SK-N-SH (cell line): ENCODE results near the gene COL5A2. TPM values are rescaled to one million over a fixed set of nuclear protein-coding genes. Genes with fewer than 3 reads are reported as not detected.

Experiments used
- CTCF ChIA-PET: fragments of 300-600, 350-600 bp; formaldehyde crosslinking; extraction: SDS; loops from one replicate; lab custom pipeline; 2021; lab: Yijun Ruan, JAX
- POLR2A ChIA-PET: fragments of 350-600 bp; sonication (Branson Sonifier 250); formaldehyde crosslinking; extraction: SDS; loops from one replicate; lab custom pipeline; 2020; ENCODE audit warnings: antibody characterized with exemption, inconsistent platforms; lab: Yijun Ruan, JAX
- DNase-seq: peaks from one replicate; pipeline ENCODE4 v3.0.0; 2012
- H2AFZ ChIP-seq: fragments of 200-600 bp; sonication (generic); 2 replicates; pipeline ENCODE4 v1.8.1; 2016; ENCODE audit warnings: antibody characterized with exemption, mild to moderate bottlenecking, low read depth
- H3F3A ChIP-seq: fragments of 200-600 bp; sonication (generic); replicated peaks from 2 replicates; pipeline ENCODE3; 2016; ENCODE audit warnings: antibody characterized with exemption, mild to moderate bottlenecking; ENCODE audit not compliant: insufficient read depth
- H3K27ac ChIP-seq, 2 experiments: fragments of 200-500 bp in 1 of 2; fragments of 200-600 bp in 1 of 2; sonication (Bioruptor generic) in 1 of 2; sonication (generic), shearing (Covaris generic) in 1 of 2; 2 replicates each; pipeline versions ENCODE4 v1.5.1 to v1.6.1; 2014 to 2016; ENCODE audit warnings: low read depth in 2 of 2, inconsistent platforms in 1 of 2, low read length in 1 of 2, mild to moderate bottlenecking in 1 of 2, mixed read lengths in 1 of 2
- H3K27me3 ChIP-seq: fragments of 200-600 bp; sonication (generic), shearing (Covaris generic); 2 replicates; pipeline ENCODE4 v1.6.1; 2016; ENCODE audit warnings: mixed run types; ENCODE audit not compliant: insufficient read depth
- H3K36me3 ChIP-seq, 2 experiments: fragments of 200-500 bp in 1 of 2; fragments of 200-600 bp in 1 of 2; sonication (Bioruptor generic) in 1 of 2; sonication (generic) in 1 of 2; replicated peaks in 1 of 2; 2 replicates each; pipeline versions ENCODE3 to v1.5.1; 2014 to 2016; ENCODE audit warnings: low read length in 1 of 2, mild to moderate bottlenecking in 1 of 2; ENCODE audit not compliant: insufficient read depth in 2 of 2, control insufficient read depth in 1 of 2
- H3K4me1 ChIP-seq, 2 experiments: fragments of 200-500 bp in 1 of 2; fragments of 200-600 bp in 1 of 2; sonication (Bioruptor generic) in 1 of 2; sonication (generic), shearing (Covaris generic) in 1 of 2; 2 replicates each; pipeline versions ENCODE4 v1.5.1 to v1.6.1; 2014 to 2016; ENCODE audit warnings: low read depth in 1 of 2, low read length in 1 of 2, mixed run types in 1 of 2; ENCODE audit not compliant: insufficient read depth in 2 of 2, control insufficient read depth in 1 of 2
- H3K4me2 ChIP-seq: fragments of 200-600 bp; sonication (generic), shearing (Covaris generic); 2 replicates; pipeline ENCODE4 v1.6.1; 2017; ENCODE audit warnings: mixed run types
- H3K4me3 ChIP-seq, 2 experiments: fragments of 200-500 bp in 1 of 2; fragments of 200-600 bp in 1 of 2; sonication (Bioruptor generic) in 1 of 2; sonication (generic), shearing (Covaris generic) in 1 of 2; 2 replicates each; pipeline versions ENCODE4 v1.5.1 to v1.8.1; 2014 to 2016; ENCODE audit warnings: low read depth in 2 of 2, inconsistent platforms in 1 of 2, low read length in 1 of 2, mild to moderate bottlenecking in 1 of 2, mixed read lengths in 1 of 2, moderate library complexity in 1 of 2
- H3K79me2 ChIP-seq: fragments of 200-600 bp; sonication (generic); 2 replicates; pipeline ENCODE4 v1.8.1; 2017; ENCODE audit warnings: mild to moderate bottlenecking; ENCODE audit not compliant: insufficient read depth
- H3K9ac ChIP-seq: fragments of 200-600 bp; sonication (generic); 2 replicates; pipeline ENCODE4 v1.6.1; 2017; ENCODE audit warnings: mixed run types
- H3K9me2 ChIP-seq: fragments of 200-600 bp; sonication (generic); 2 replicates; pipeline ENCODE4 v1.6.1; 2017; ENCODE audit warnings: mixed run types
- H3K9me3 ChIP-seq: fragments of 200-600 bp; sonication (generic); 2 replicates; pipeline ENCODE4 v1.6.1; 2017; ENCODE audit warnings: mixed run types, mild to moderate bottlenecking, moderate library complexity
- H4K20me1 ChIP-seq: fragments of 200-600 bp; sonication (generic); 2 replicates; pipeline ENCODE4 v1.6.1; 2017; ENCODE audit warnings: mild to moderate bottlenecking, mixed run types; ENCODE audit not compliant: insufficient read depth
- EP300 ChIP-seq, 2 experiments: IDR thresholded peaks; 2 replicates each; pipeline versions ENCODE4 v1.4.0 to v1.6.1; 2012; ENCODE audit warnings: borderline replicate concordance in 1 of 2, low read depth in 1 of 2, low read length in 1 of 2
- EZH2phosphoT487 ChIP-seq: fragments of 200-600 bp; sonication (generic); IDR thresholded peaks from 2 replicates; pipeline ENCODE4 v1.6.1; 2017; ENCODE audit warnings: low read depth, mixed run types, mild to moderate bottlenecking, antibody characterized with exemption, moderate library complexity, borderline replicate concordance
- FOXJ3 ChIP-seq: sonication (generic); formaldehyde crosslinking; IDR thresholded peaks from 2 replicates; pipeline ENCODE4 v1.5.1; 2020; ENCODE audit warnings: mild to moderate bottlenecking, missing genetic modification reagents
- GATA2 ChIP-seq: sonication (generic); formaldehyde crosslinking; IDR thresholded peaks from 2 replicates; pipeline ENCODE4 v1.5.0; 2020; ENCODE audit warnings: mild to moderate bottlenecking, missing genetic modification reagents
- IRF3 ChIP-seq: fragments of 150-350 bp; IDR thresholded peaks from 2 replicates; pipeline ENCODE4 v1.6.1; 2016; ENCODE audit warnings: mild to moderate bottlenecking, low read depth, low read length
- JUND ChIP-seq: IDR thresholded peaks from 2 replicates; pipeline ENCODE4 v1.4.0; 2012
- MAX ChIP-seq: IDR thresholded peaks from 2 replicates; pipeline ENCODE4 v1.4.0; 2012; ENCODE audit warnings: low read depth
- NFIC ChIP-seq: IDR thresholded peaks from 2 replicates; pipeline ENCODE4 v1.4.0; 2012; ENCODE audit warnings: borderline replicate concordance
- PBX3 ChIP-seq: IDR thresholded peaks from 2 replicates; pipeline ENCODE4; 2012
- POLR2AphosphoS5 ChIP-seq: IDR thresholded peaks from 2 replicates; pipeline ENCODE4 v1.6.1; 2012; ENCODE audit warnings: low read depth, low read length
- RAD21 ChIP-seq: IDR thresholded peaks from 2 replicates; pipeline ENCODE4 v1.6.1; 2012; ENCODE audit warnings: mild to moderate bottlenecking, low read length
- REST ChIP-seq: IDR thresholded peaks from 2 replicates; pipeline ENCODE4 v1.6.1; 2012; ENCODE audit warnings: mild to moderate bottlenecking, low read depth, low read length, moderate library complexity
- RFX5 ChIP-seq: IDR thresholded peaks from 2 replicates; pipeline ENCODE4 v1.6.1; 2012; ENCODE audit warnings: mild to moderate bottlenecking, improper control_type of control experiment, low read length
- RXRA ChIP-seq: IDR thresholded peaks from 2 replicates; pipeline ENCODE4 v1.4.0; 2012; ENCODE audit warnings: low read depth, mild to moderate bottlenecking, borderline replicate concordance
- SIN3A ChIP-seq: IDR thresholded peaks from 2 replicates; pipeline ENCODE4 v1.6.1; 2012; ENCODE audit warnings: low read depth, mild to moderate bottlenecking, low read length, moderate library complexity, borderline replicate concordance
- TCF12 ChIP-seq: IDR thresholded peaks from 2 replicates; pipeline ENCODE4 v1.4.0; 2012
- TEAD4 ChIP-seq: IDR thresholded peaks from 2 replicates; pipeline ENCODE4 v1.4.0; 2012; ENCODE audit warnings: mild to moderate bottlenecking, borderline replicate concordance; ENCODE audit not compliant: insufficient read depth
- USF1 ChIP-seq: IDR thresholded peaks from 2 replicates; pipeline ENCODE4 v1.4.0; 2012; ENCODE audit warnings: low read depth, borderline replicate concordance
- USF2 ChIP-seq: fragments of 150-350 bp; IDR thresholded peaks from 2 replicates; pipeline ENCODE4 v1.6.1; 2017; ENCODE audit warnings: antibody characterized with exemption, low read length, low read depth, borderline replicate concordance
- YY1 ChIP-seq: IDR thresholded peaks from 2 replicates; pipeline ENCODE4 v1.4.0; 2012; ENCODE audit warnings: low read depth, mild to moderate bottlenecking
- WGBS: methylation state at CpG from one replicate; pipeline ENCODE4 v1.1.6; 2017; ENCODE audit warnings: low lambda C conversion rate; 5-methylcytosine and 5-hydroxymethylcytosine counted together
- polyA plus RNA-seq, 3 experiments: library from polyadenylated mRNA; depleted of rRNA; stranded (reverse); fragments of >200 nt; gene quantifications; 2 replicates each; pipeline ENCODE4 v1.2.3, GENCODE V29; 2012

The COL5A2 gene
- 18.7 and 20.4 TPM in 2 replicates for polyA plus RNA-seq (2012; rRNA removed)
- polyA plus RNA-seq (2012; cell fraction: cytosol; rRNA removed), result 14.9 and 20.2 TPM in 2 replicates
- 18.2 and 26.5 TPM in 2 replicates for polyA plus RNA-seq (2012; cell fraction: nucleus; rRNA removed)

GRCh38 chr2:189179570-189179950 is at the start of gene COL5A2:
TSS of gene COL5A2 (minus strand) at chr2:189179761. CDS start at chr2:189179604, 157 bp downstream.
- DNase-seq, result no peak
- Histone ChIP-seq H3F3A (no peaks in the 10 kb centered on the region), H3K9me2 (no peaks in the 10 kb centered on the region), H3K27ac (peak within 1 kb of the TSS; percentile 51 to 77), H3K27me3 (no peaks in the 10 kb centered on the region), H3K9me3 (no peaks in the 10 kb centered on the region), H3K9ac (peak within 1 kb of the TSS; percentile 43; the same call in 1 of the 2 replicates), H3K4me2 (no peak within 1 kb of the TSS), H3K4me3 (peak within 1 kb of the TSS in 1 of 2 experiments; percentile 42; a peak in 1 of 4 replicates), H2AFZ (peak within 1 kb of the TSS; percentile 29), H3K36me3 (no peaks in the 10 kb centered on the region), H4K20me1 (no peaks in the 10 kb centered on the region), H3K4me1 (peaks cover 0 to 15% of the 10 kb centered on the region in 2 experiments; a peak in 2 of 4 replicates), H3K79me2 (no peaks in the 10 kb centered on the region; the same call in 1 of the 2 replicates)
- 90% methylated on average over 6 of the region's 6 CpGs for WGBS
- ChIA-PET CTCF (no interaction called here), POLR2A (no interaction called here)
- TF ChIP-seq REST, result peak; percentile 64; the same call in 1 of the 2 replicates
- no peak for TF ChIP-seq EP300 (IDR thresholded peaks at IDR 0.05; ENCODE audit: borderline replicate concordance in 1 of 2, low read depth in 1 of 2, low read length in 1 of 2)
- no peak for TF ChIP-seq USF2
- TF ChIP-seq RXRA, result no peak
- no peak for TF ChIP-seq IRF3
- no peak for TF ChIP-seq NFIC
- no peak for TF ChIP-seq YY1

GRCh38 chr2:189226017-189226416 is 46.5 kb upstream of the COL5A2 start:
- H2AFZ ChIP-seq, result no peak overlapping the region
- peaks cover 8 to 17% of the 10 kb centered on the region in 2 experiments; a peak in 3 of 4 replicates for H3K4me1 ChIP-seq
- no peak for DNase-seq
- H3K9ac ChIP-seq, result no peak overlapping the region
- no peak overlapping the region for H3K4me3 ChIP-seq
- peaks cover 27% of the 10 kb centered on the region for H3F3A ChIP-seq
- no peak overlapping the region for H3K4me2 ChIP-seq
- ChIA-PET CTCF (interaction anchor here (0.7 to 0.8 kb wide), 2 partner anchors 8 to 26 kb away, joined by 3 to 4 read pairs; no protein-coding TSS in a partner anchor), POLR2A (no interaction called here)
- 68% methylated on average over 1 of the region's 1 CpG for WGBS
- H3K27ac ChIP-seq, result no peak overlapping the region
- no peaks in the 10 kb centered on the region for H3K27me3 ChIP-seq
- H3K79me2 ChIP-seq, result no peaks in the 10 kb centered on the region
- H3K36me3 ChIP-seq, result no peaks in the 10 kb centered on the region
- H3K9me3 ChIP-seq, result peaks cover 13% of the 10 kb centered on the region; the same call in 1 of the 2 replicates
- no peaks in the 10 kb centered on the region for H3K9me2 ChIP-seq
- H4K20me1 ChIP-seq, result no peaks in the 10 kb centered on the region
- TF ChIP-seq RXRA (no peak), EZH2phosphoT487 (no peak), RAD21 (no peak), FOXJ3 (CRISPR knock-in tag) (no peak), TCF12 (no peak), GATA2 (no peak), EP300 (IDR thresholded peaks at IDR 0.05; ENCODE audit: borderline replicate concordance in 1 of 2, low read depth in 1 of 2, low read length in 1 of 2) (no peak), MAX (no peak), RFX5 (no peak), PBX3 (no peak), POLR2AphosphoS5 (no peak), JUND (no peak), USF1 (no peak), SIN3A (no peak), TEAD4 (no peak)
